BE2C (cell line): ENCODE data around the gene NFATC2.
"Not testable (repeated sequence)": the region's sequence is repeated elsewhere in the genome, so short reads cannot be mapped to it uniquely, and the experiment has no call there.

Experiments
- DNase-seq: peaks from one replicate; pipeline ENCODE4 v3.0.0-alpha.2; 2020
- H3K27me3 ChIP-seq: fragments of 250-450 bp; sonication (Bioruptor Pico); 2 replicates; pipeline ENCODE4 v1.5.1; 2020; ENCODE audit warnings: mild to moderate bottlenecking
- H3K36me3 ChIP-seq: fragments of 250-450 bp; sonication (Bioruptor Pico); 2 replicates; pipeline ENCODE4 v1.5.1; 2020; ENCODE audit warnings: mild to moderate bottlenecking
- H3K4me1 ChIP-seq: fragments of 250-450 bp; sonication (Bioruptor Pico); 2 replicates; pipeline ENCODE4 v1.5.1; 2020
- H3K4me3 ChIP-seq: 2 replicates; pipeline ENCODE4 v1.5.1; 2011; ENCODE audit warnings: low read depth, low read length
- H3K9me3 ChIP-seq: fragments of 250-450 bp; sonication (Bioruptor Pico); 2 replicates; pipeline ENCODE4 v1.5.1; 2020
- TF ChIP-seq, protein P1 (sequence below): IDR thresholded peaks from 2 replicates; pipeline ENCODE4 v1.5.1; 2012; ENCODE audit warnings: mild to moderate bottlenecking, low read depth, low read length

Gene NFATC2

DNA sequence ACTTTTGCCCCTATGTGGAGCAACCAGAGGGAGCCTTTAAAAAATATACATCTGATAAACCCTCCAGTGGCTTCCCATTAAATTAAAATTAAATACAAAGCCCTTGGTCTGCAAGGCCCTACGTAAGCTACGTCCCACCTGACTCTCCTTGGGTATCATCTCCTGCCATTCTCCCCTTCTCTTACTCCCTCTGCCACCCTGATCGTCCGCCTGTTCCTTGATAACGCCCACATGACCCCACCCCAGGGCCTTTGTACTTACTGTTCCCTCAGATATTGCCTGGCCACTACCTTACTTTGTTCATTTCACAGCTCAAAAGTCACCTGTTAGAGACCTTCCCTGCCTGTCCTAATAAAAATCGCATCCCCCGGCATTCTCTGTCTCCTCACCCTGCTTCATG, 5.4 kb upstream of the NFATC2 start:
- Histone ChIP-seq H3K27me3 (peaks cover 34% of the 10 kb centered on the region), H3K4me3 (no peak overlapping the region), H3K36me3 (no peaks in the 10 kb centered on the region), H3K9me3 (no peaks in the 10 kb centered on the region), H3K4me1 (no peaks in the 10 kb centered on the region)
- TF ChIP-seq, protein P1, sequence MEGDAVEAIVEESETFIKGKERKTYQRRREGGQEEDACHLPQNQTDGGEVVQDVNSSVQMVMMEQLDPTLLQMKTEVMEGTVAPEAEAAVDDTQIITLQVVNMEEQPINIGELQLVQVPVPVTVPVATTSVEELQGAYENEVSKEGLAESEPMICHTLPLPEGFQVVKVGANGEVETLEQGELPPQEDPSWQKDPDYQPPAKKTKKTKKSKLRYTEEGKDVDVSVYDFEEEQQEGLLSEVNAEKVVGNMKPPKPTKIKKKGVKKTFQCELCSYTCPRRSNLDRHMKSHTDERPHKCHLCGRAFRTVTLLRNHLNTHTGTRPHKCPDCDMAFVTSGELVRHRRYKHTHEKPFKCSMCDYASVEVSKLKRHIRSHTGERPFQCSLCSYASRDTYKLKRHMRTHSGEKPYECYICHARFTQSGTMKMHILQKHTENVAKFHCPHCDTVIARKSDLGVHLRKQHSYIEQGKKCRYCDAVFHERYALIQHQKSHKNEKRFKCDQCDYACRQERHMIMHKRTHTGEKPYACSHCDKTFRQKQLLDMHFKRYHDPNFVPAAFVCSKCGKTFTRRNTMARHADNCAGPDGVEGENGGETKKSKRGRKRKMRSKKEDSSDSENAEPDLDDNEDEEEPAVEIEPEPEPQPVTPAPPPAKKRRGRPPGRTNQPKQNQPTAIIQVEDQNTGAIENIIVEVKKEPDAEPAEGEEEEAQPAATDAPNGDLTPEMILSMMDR: no peak
- no peak for DNase-seq

DNA sequence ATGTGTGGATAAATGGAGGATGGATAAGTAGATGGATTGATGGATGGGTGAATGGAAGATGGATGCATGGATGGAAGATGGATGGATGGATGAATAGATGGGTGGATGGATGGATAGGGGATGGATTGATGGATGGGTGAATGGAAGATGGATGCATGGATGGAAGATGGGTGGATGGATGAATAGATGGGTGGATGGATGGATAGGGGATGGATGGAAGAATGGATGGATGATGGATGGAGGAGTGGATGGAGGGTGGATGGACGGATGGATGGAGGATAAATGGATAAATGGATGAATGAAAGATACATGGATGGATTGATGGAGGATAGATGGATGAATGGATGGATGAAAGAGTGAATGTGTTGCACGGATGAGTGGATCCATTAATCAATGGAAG, 3.0 kb upstream of the NFATC2 start:
- no peak overlapping the region for H3K4me3 ChIP-seq
- peaks cover 50% of the 10 kb centered on the region for H3K27me3 ChIP-seq
- no peaks in the 10 kb centered on the region for H3K4me1 ChIP-seq
- no peak for DNase-seq
- H3K36me3 ChIP-seq: no peaks in the 10 kb centered on the region
- TF ChIP-seq, protein P1: no peak
- no peaks in the 10 kb centered on the region for H3K9me3 ChIP-seq

DNA sequence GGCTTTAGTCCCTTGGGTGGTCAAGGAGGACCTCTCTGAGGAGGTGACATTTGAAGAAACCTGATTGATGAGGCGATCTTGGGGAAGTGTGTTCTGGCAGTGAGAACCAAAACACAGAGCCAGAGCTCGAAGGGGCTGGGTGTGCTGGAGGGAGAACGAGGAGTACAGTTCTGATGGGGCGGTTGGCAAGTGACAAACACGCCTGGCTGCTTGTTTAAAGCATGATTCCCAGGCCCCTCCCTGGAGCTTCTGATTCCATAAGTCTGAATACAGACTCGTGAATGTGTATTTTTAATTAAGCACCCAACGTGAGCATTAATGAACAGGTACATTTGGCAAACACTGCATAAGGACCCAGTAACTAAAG, 886 bp upstream of the NFATC2 start:
- Histone ChIP-seq H3K27me3 (peaks cover 65% of the 10 kb centered on the region), H3K36me3 (no peaks in the 10 kb centered on the region), H3K4me3 (no peak overlapping the region), H3K9me3 (no peaks in the 10 kb centered on the region), H3K4me1 (no peaks in the 10 kb centered on the region)
- TF ChIP-seq, protein P1: no peak
- no peak for DNase-seq

DNA sequence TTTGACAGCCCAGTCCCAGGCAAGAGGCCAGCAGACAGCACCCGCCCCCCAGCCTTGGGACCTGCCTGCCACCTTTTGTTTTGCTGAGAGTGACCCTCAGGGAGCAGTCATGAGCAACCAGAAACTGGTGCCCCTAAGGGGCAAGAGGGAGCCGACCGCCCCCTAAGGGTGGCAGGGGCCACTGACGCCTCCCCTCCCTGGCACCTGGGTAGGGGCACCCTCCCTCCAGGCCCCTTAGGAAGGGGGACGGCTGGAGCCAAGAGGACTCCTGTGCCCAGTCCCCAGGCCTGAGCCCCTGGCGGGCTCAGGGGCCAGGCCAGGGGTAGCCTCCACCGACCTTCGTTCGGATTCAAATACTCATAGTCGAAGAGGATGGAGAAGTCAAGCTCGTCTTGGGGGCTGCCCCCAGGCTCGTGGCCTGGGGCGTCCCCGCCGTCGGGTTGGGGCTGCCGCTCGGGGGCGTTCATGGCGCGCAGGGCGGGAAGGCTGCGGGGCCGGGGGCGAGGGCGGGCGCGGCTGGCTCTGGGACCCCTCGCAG, 417 bp downstream of the NFATC2 start:
- Histone ChIP-seq H3K27me3 (peaks cover 62% of the 10 kb centered on the region), H3K4me3 (no peak overlapping the region), H3K9me3 (no peaks in the 10 kb centered on the region), H3K36me3 (no peaks in the 10 kb centered on the region), H3K4me1 (no peaks in the 10 kb centered on the region)
- DNase-seq: no peak
- TF ChIP-seq, protein P1: no peak

DNA sequence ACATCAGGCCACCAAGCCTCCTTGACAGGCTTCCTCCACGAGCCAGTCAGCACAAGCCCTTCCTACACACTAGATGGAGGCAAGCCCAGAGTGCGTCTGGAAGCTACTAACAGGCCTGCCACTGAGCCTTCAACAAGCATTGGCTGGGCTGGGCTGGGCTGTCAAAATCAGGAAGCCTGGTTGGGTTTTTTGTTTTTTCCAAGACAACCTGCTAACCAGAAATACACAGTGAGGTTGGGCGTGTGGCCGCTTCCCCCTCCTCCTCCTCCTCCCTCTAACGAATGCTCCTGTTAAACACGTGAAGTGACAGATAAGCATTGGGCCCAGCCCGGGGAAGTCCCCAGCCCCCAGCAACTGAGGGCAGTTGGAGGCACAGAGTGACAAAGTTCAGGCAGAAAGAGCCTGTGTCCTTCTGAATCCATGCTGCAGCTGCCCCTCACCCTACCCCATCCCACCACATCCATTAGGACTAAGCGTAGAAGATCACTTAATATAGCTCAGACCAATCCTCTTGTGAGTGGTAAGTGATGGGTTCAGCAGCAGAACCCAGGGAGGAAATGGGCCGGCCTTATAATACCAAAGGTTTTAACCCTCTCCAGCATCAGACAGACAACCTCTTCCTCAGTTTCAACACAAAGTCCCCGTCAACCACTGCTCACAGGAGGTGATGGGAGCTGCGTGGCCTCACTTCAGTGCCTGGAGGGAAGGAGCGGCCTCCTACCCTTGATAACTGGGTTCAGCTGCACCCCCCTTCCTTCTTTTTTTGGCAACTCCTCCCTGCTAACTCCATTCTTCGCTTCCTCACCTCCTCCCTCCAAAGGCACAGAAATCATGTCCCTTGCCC, 1.1 kb downstream of the NFATC2 start:
- H3K36me3 ChIP-seq: no peaks in the 10 kb centered on the region
- TF ChIP-seq, protein P1: no peak
- no peaks in the 10 kb centered on the region for H3K4me1 ChIP-seq
- peaks cover 55% of the 10 kb centered on the region for H3K27me3 ChIP-seq
- no peaks in the 10 kb centered on the region for H3K9me3 ChIP-seq
- no peak for DNase-seq
- no peak overlapping the region for H3K4me3 ChIP-seq

DNA sequence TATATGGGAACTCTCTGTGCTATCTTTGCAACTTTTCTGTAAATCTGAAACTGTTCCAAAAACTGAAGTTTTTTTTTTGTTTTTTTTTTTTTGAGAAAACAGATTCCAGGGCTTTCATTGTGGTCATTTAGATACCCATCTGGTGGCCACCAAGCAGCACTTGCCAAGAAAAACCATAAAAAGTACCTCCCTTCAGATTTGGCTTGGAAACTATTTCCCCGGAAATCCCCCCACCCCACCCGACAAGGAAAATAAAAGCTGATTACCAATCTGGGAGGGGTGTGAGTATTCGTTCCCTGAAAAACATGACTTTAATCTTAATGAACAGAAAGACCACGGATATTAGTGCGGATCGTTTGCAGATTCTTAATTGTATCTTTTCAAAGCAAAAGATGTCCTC, 1.9 kb downstream of the NFATC2 start:
- Histone ChIP-seq H3K4me1 (no peaks in the 10 kb centered on the region), H3K9me3 (no peaks in the 10 kb centered on the region), H3K4me3 (no peak overlapping the region)

DNA sequence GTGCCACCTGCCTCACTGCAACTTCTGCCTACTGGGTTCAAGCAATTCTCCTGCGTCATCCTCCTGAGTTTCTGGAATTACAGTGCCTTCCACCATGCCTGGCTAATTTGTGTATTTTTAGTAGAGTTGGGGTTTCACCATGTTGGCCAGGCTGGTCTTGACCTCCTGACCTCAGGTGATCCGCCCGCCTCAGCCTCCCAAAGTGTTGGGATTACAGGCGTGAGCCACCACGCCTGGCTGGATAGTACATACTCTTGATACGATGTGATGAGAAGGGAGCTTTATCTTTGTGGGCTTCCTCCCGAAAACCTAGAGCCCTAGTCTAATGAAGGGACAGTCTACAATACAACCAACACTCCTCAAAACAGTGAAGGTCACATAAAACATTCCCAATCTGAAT, 2.4 kb downstream of the NFATC2 start:
- DNase-seq, H3K4me1 ChIP-seq, H3K9me3 ChIP-seq, H3K36me3 ChIP-seq, H3K4me3 ChIP-seq: not testable (repeated sequence)
- peaks cover 58% of the 10 kb centered on the region for H3K27me3 ChIP-seq

More for the DNA sequence above, 1.9 kb downstream of the NFATC2 start:
- DNase-seq: no peak
- peaks cover 58% of the 10 kb centered on the region for H3K27me3 ChIP-seq
- H3K36me3 ChIP-seq: no peaks in the 10 kb centered on the region
- TF ChIP-seq, protein P1: no peak
